Left renal cortex interstitium (tissue), 4 donors: ENCODE results near the gene METTL5. TPM values are rescaled to one million over a fixed set of nuclear protein-coding genes. Genes with fewer than 3 reads are reported as not detected.
A peak's percentile ranks its signal among the peaks of the same experiment; 100 is the strongest.
"Not testable (repeated sequence)": the region's sequence is repeated elsewhere in the genome, so short reads cannot be mapped to it uniquely, and the experiment has no call there.

Source experiments
- DNase-seq, 4 donors: peaks; one replicate each; pipeline ENCODE4 v3.0.0-alpha.2; 2013; ENCODE audit warnings: low read depth in 4 of 4, low spot score in 2 of 4, missing footprints in 1 of 4
- polyA plus RNA-seq, 4 donors: library from polyadenylated mRNA; unstranded; fragments of 120-200 nt; gene quantifications; one replicate each; pipeline ENCODE4 v1.2.1, GENCODE V29; 2013; ENCODE audit not compliant: insufficient read length in 4 of 4

The METTL5 gene
- polyA plus RNA-seq, 4 donors = 44.4 to 50.5 (median 48.0) TPM

- DNase-seq = no peak
Observed at GRCh38 chr2:169838743-169839489, 14.2 kb upstream of the METTL5 start.

DNA sequence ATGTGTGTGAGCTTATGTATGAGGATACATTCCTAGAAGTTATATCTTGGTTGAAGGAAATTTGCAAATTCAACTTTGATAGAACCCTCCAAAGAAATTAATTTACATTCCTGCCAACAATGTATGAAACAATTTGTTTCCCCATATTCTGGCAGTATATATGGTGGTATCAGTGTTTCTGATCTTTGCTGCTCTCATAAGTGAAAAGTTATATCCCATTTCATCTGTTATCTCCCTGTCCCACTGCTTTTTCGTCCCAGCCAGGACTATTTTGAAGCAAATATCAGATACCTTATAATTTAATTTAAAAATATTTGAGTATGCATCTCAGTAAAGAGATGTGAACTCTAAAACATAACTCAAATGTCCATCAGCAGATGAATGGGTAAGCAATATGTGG, 9.7 kb upstream of the METTL5 start:
- DNase-seq = no peak

DNA sequence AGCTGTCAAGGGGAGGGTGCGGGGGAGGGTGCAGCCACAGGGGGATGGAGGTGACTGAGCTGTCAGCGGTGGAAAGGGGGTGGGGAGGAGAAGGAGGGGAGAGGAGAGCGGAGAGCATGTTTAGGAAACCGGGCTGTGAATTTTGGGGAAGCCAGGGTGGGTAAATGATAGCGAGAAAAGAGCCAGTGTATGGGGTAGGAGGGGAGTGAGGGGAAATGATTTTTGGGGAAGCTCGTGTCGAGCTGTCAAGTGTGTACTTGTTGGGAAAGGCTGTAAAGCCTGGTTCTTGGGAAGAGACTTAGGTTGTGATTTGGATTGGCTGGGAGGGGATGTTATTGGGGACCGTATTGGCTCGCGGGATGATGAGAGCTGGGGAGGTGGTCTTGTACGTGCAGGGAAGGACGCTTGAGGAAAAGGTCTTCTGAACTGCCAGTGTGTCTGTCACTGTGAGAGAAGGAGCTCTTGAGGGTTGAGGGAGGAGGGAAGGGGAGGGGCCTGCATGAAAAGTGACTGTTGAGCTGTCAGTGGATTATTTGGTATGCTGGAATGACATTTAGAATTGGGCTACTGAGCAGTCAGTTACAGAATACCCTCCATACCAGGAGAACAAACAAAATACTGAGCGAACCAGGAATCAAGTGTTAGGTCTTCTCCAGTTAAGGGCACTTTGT, 3.6 kb upstream of the METTL5 start:
- peak in 2 of 4 donors; percentile 15 to 34 for DNase-seq

GRCh38 chr2:169827272-169828140, 2.8 kb upstream of the METTL5 start, which contains the start of gene UBR3:
Gene UBR3 (plus strand): TSS chr2:169827454. CDS start chr2:169827508, 54 bp downstream.
- peak; percentile 53 to 87 (median 81) for DNase-seq

- DNase-seq = no peak
Observed at GRCh38 chr2:169823996-169824372, 721 bp downstream of the METTL5 start.

- DNase-seq = no peak
Observed at GRCh38 chr2:169822785-169823392, 1.8 kb downstream of the METTL5 start.

GRCh38 chr2:169822036-169822435, 2.7 kb downstream of the METTL5 start:
- no peak for DNase-seq

- not testable (repeated sequence) for DNase-seq
Observed at GRCh38 chr2:169820101-169820500, 4.6 kb downstream of the METTL5 start.

- no peak for DNase-seq
Observed at GRCh38 chr2:169819106-169819505, 5.6 kb downstream of the METTL5 start.

GRCh38 chr2:169818241-169818640, 6.5 kb downstream of the METTL5 start:
- DNase-seq = no peak

DNA sequence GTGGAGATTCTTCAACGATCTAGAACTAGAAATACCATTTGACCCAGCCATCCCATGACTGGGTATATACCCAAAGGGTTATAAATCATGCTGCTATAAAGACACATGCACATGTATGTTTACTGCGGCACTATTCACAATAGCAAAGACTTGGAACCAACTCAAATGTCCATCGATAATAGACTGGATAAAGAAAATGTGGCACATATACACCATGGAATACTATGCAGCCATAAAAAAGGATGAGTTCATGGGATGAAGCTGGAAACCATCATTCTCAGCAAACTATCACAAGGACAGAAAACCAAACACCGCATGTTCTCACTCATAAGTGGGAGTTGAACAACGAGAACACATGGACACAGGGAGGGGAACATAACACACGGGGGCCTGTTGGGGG, 7.3 kb downstream of the METTL5 start:
- DNase-seq = not testable (repeated sequence)

- not testable (repeated sequence) for DNase-seq
Observed at GRCh38 chr2:169816961-169817360, 7.7 kb downstream of the METTL5 start.

GRCh38 chr2:169815849-169816248, 8.9 kb downstream of the METTL5 start:
- no peak for DNase-seq

- DNase-seq = no peak
Observed at GRCh38 chr2:169808221-169808620, 16.5 kb downstream of the METTL5 start.

GRCh38 chr2:169806586-169806985, 18.1 kb downstream of the METTL5 start:
- DNase-seq = no peak

- DNase-seq = no peak
Observed at GRCh38 chr2:169803480-169803879, 21.2 kb downstream of the METTL5 start.

- peak; percentile 77 to 89 (median 84) for DNase-seq
Observed at GRCh38 chr2:169798718-169799592, 25.8 kb downstream of the METTL5 start, which contains the start of gene SSB. Gene SSB (plus strand): TSS chr2:169798871. CDS start chr2:169800961, 2,090 bp downstream.

GRCh38 chr2:169798397-169798717, 26.3 kb downstream of the METTL5 start:
- DNase-seq = peak in 1 of 4 donors; percentile 13

DNA sequence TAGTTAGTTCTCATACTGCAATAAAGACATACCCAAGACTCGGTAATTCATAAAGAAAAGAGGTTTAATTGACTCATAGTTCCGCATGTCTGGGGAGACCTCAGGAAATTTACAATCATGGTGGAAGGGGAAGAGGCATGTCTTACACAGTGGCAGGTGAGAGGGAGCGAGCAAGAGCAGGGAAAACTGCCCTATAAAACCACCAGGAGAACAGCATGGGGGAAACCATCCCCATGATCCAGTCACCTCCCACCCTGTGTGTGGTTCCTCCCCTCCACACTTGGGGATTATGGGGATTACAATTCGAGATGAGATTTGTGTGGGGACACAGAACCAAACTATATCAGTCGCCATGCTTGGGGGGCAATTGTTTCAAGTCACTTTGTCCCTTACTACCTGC, 27.1 kb downstream of the METTL5 start:
- no peak for DNase-seq

- DNase-seq = no peak
Observed at GRCh38 chr2:169796441-169796840, 28.3 kb downstream of the METTL5 start.
